ENCODE data around the gene RXRB. TPM values are rescaled to one million over a fixed set of nuclear protein-coding genes. Genes with fewer than 3 reads are reported as not detected.

RXRB gene
- total and polyA plus RNA-seq, 2 of the 13 experiments (the other 11 are each of a cell fraction or from before 2014, with no cell fraction given) = 26.7 to 55.7 TPM

- TF ChIP-seq ZNF816 (CRISPR knock-in tag; IDR thresholded peaks at IDR 0.05; ENCODE audit: borderline replicate concordance) = no peak
- no peak for TF ChIP-seq ZNF460 (CRISPR knock-in tag; IDR thresholded peaks at IDR 0.05; ENCODE audit: borderline replicate concordance)
- no peak for TF ChIP-seq REST (IDR thresholded peaks at IDR 0.05; ENCODE audit: borderline replicate concordance in 1 of 2, low read depth in 1 of 2, low read length in 2 of 2)
- TF ChIP-seq ZNF225 (CRISPR knock-in tag; IDR thresholded peaks at IDR 0.05) = 0 out of 2 replicates have a peak, but pooled peaks have one; percentile 28
- TF ChIP-seq BRCA1 (CRISPR knock-in tag; IDR thresholded peaks at IDR 0.05) = no peak
- 0 out of 2 replicates have a peak, but pooled peaks have one; percentile 2 for TF ChIP-seq ZBTB7A (CRISPR knock-in tag; IDR thresholded peaks at IDR 0.05)
- no peak for TF ChIP-seq PHB2 (IDR thresholded peaks at IDR 0.05; ENCODE audit: partially characterized antibody)
- no peak for TF ChIP-seq TBL1XR1 (IDR thresholded peaks at IDR 0.05; ENCODE audit: borderline replicate concordance, low read length, partially characterized antibody)
- TF ChIP-seq FOXP1 (IDR thresholded peaks at IDR 0.05) = no peak
- TF ChIP-seq FOXP1 (CRISPR knock-in tag; IDR thresholded peaks at IDR 0.05) = no peak
- TF ChIP-seq ZNF570 (CRISPR knock-in tag; IDR thresholded peaks at IDR 0.05; ENCODE audit: borderline replicate concordance) = no peak
- TF ChIP-seq DNMT1 (CRISPR knock-in tag; IDR thresholded peaks at IDR 0.05) = peak; percentile 4; the same call in 1 of the 2 replicates
- no peak for TF ChIP-seq PHF5A (CRISPR knock-in tag; IDR thresholded peaks at IDR 0.05; ENCODE audit: low read depth, unreplicated experiment)
- TF ChIP-seq ATF7 (IDR thresholded peaks at IDR 0.05) = no peak
- TF ChIP-seq ATF7 (CRISPR knock-in tag; IDR thresholded peaks at IDR 0.05) = no peak
- TF ChIP-seq SIN3A (IDR thresholded peaks at IDR 0.05; ENCODE audit: borderline replicate concordance, low read depth, low read length) = no peak
- peak; percentile 73; the same call in 1 of the 2 replicates for TF ChIP-seq MTA1 (CRISPR knock-in tag; IDR thresholded peaks at IDR 0.05; ENCODE audit: borderline replicate concordance)
- no peak for TF ChIP-seq NFAT5 (CRISPR knock-in tag; IDR thresholded peaks at IDR 0.05)
- TF ChIP-seq ZNF256 (CRISPR knock-in tag; conservative IDR thresholded peaks at IDR 0.05) = no peak
- no peak for TF ChIP-seq AKAP8 (CRISPR knock-in tag; IDR thresholded peaks at IDR 0.05)
- TF ChIP-seq ZNF160 (CRISPR knock-in tag; IDR thresholded peaks at IDR 0.05) = no peak
- no peak for TF ChIP-seq DDIT3 (CRISPR knock-in tag; IDR thresholded peaks at IDR 0.05)
- no peak for TF ChIP-seq NFYC (CRISPR knock-in tag; IDR thresholded peaks at IDR 0.05)
These were observed 48.1 kb upstream of the RXRB start (continued) for GRCh38 chr6:33248643-33248931.
